Activated T-cell treated with anti-CD3 and anti-CD28 coated beads, Interleukin-2, amount 50 U/mL, for 72 hours (primary cell): ENCODE data around the gene ZNF516. TPM values are rescaled to one million over a fixed set of nuclear protein-coding genes. Genes with fewer than 3 reads are reported as not detected.
A peak's percentile ranks its signal among the peaks of the same experiment; 100 is the strongest.

Experiments
- ATAC-seq, 2 donors: fragments of 150-1000 bp; cut with Tn5 transposase; replicated peaks in 1 of 2; 2 replicates each; pipeline ENCODE4 v1.10.0; 2021; ENCODE audit warnings: moderate library complexity in 2 of 2, mild to moderate bottlenecking in 1 of 2
- DNase-seq, 2 donors: peaks; one replicate each; pipeline ENCODE4 v3.0.0; 2021 to 2022; ENCODE audit warnings: mixed read lengths in 1 of 2
- H3K27ac Mint-ChIP-seq: one replicate; pipeline ENCODE4 v1.8.0; 2022; ENCODE audit warnings: mild to moderate bottlenecking, moderate library complexity, mixed read lengths
- H3K27me3 Mint-ChIP-seq: one replicate; pipeline ENCODE4 v1.8.0; 2022; ENCODE audit warnings: low read depth, mixed read lengths
- H3K36me3 Mint-ChIP-seq, 2 donors: one replicate each; pipeline ENCODE4 v1.8.0; 2022; ENCODE audit warnings: mixed read lengths in 2 of 2, mild to moderate bottlenecking in 1 of 2; ENCODE audit not compliant: insufficient read depth in 2 of 2
- H3K4me1 Mint-ChIP-seq: one replicate; pipeline ENCODE4 v1.8.0; 2022; ENCODE audit warnings: low read depth, mixed read lengths
- H3K4me3 Mint-ChIP-seq, 2 donors: one replicate each; pipeline ENCODE4 v1.8.0; 2022; ENCODE audit warnings: mild to moderate bottlenecking in 2 of 2, mixed read lengths in 2 of 2, moderate library complexity in 2 of 2
- H3K9me3 Mint-ChIP-seq, 2 donors: one replicate each; pipeline ENCODE4 v1.8.0; 2022; ENCODE audit warnings: mixed read lengths in 2 of 2
- total RNA-seq, 2 donors: library from RNA; stranded (reverse); gene quantifications; one replicate each; pipeline ENCODE4 v1.2.3, GENCODE V29; 2022

Gene ZNF516
- total RNA-seq, 2 donors from 2014 or later = 13.2 to 13.9 TPM

- DNase-seq = no peak
- H3K27me3 Mint-ChIP-seq = no peaks in the 10 kb centered on the region
These were observed 36.3 kb downstream of the ZNF516 start for GRCh38 chr18:76458522-76459311.

GRCh38 chr18:76457957-76458356 lies 37.1 kb downstream of the ZNF516 start:
- DNase-seq = no peak
- no peak overlapping the region for H3K4me3 Mint-ChIP-seq
- H3K4me1 Mint-ChIP-seq = peaks cover 15% of the 10 kb centered on the region
- no peaks in the 10 kb centered on the region for H3K9me3 Mint-ChIP-seq
- no peak overlapping the region for H3K27ac Mint-ChIP-seq
- no peaks in the 10 kb centered on the region for H3K36me3 Mint-ChIP-seq
- ATAC-seq = no peak
- H3K27me3 Mint-ChIP-seq = no peaks in the 10 kb centered on the region

More at GRCh38 chr18:76458522-76459311, 36.3 kb downstream of the ZNF516 start:
- ATAC-seq = no peak
- Mint-ChIP-seq H3K9me3 (no peaks in the 10 kb centered on the region), H3K4me1 (peaks cover 9% of the 10 kb centered on the region), H3K27ac (no peak overlapping the region), H3K36me3 (no peaks in the 10 kb centered on the region), H3K4me3 (no peak overlapping the region)

GRCh38 chr18:76457475-76457874 lies 37.6 kb downstream of the ZNF516 start:
- no peak for ATAC-seq
- Mint-ChIP-seq H3K27ac (no peak overlapping the region), H3K9me3 (no peaks in the 10 kb centered on the region), H3K4me1 (peaks cover 18% of the 10 kb centered on the region), H3K36me3 (no peaks in the 10 kb centered on the region), H3K4me3 (no peak overlapping the region), H3K27me3 (no peaks in the 10 kb centered on the region)
- DNase-seq = no peak

GRCh38 chr18:76456823-76457222 lies 38.2 kb downstream of the ZNF516 start:
- Mint-ChIP-seq H3K27ac (no peak overlapping the region), H3K36me3 (no peaks in the 10 kb centered on the region), H3K4me1 (peaks cover 24% of the 10 kb centered on the region), H3K27me3 (no peaks in the 10 kb centered on the region), H3K4me3 (no peak overlapping the region), H3K9me3 (no peaks in the 10 kb centered on the region)
- DNase-seq = no peak
- no peak for ATAC-seq

GRCh38 chr18:76456018-76456750 lies 38.9 kb downstream of the ZNF516 start:
- Mint-ChIP-seq H3K27ac (no peak overlapping the region), H3K9me3 (no peaks in the 10 kb centered on the region), H3K36me3 (no peaks in the 10 kb centered on the region), H3K27me3 (no peaks in the 10 kb centered on the region), H3K4me3 (no peak overlapping the region), H3K4me1 (peaks cover 30% of the 10 kb centered on the region)
- ATAC-seq = no peak
- no peak for DNase-seq

GRCh38 chr18:76455003-76455676 lies 39.9 kb downstream of the ZNF516 start:
- Mint-ChIP-seq H3K36me3 (no peaks in the 10 kb centered on the region), H3K9me3 (no peaks in the 10 kb centered on the region), H3K4me1 (peaks cover 38% of the 10 kb centered on the region), H3K27ac (no peak overlapping the region), H3K27me3 (no peaks in the 10 kb centered on the region), H3K4me3 (no peak overlapping the region)
- no peak for DNase-seq
- ATAC-seq = no peak

GRCh38 chr18:76454418-76454817 lies 40.6 kb downstream of the ZNF516 start:
- no peaks in the 10 kb centered on the region for H3K27me3 Mint-ChIP-seq
- H3K4me3 Mint-ChIP-seq = no peak overlapping the region
- no peak for ATAC-seq
- DNase-seq = no peak
- no peaks in the 10 kb centered on the region for H3K9me3 Mint-ChIP-seq
- H3K27ac Mint-ChIP-seq = no peak overlapping the region
- peaks cover 43% of the 10 kb centered on the region for H3K4me1 Mint-ChIP-seq
- no peaks in the 10 kb centered on the region for H3K36me3 Mint-ChIP-seq

- ATAC-seq (no peak), DNase-seq (no peak)
- no peaks in the 10 kb centered on the region for H3K27me3 Mint-ChIP-seq
- no peaks in the 10 kb centered on the region for H3K36me3 Mint-ChIP-seq
- peaks cover 43% of the 10 kb centered on the region for H3K4me1 Mint-ChIP-seq
- H3K9me3 Mint-ChIP-seq = no peaks in the 10 kb centered on the region
- H3K4me3 Mint-ChIP-seq = no peak overlapping the region
- no peak overlapping the region for H3K27ac Mint-ChIP-seq
These were observed 41.1 kb downstream of the ZNF516 start for GRCh38 chr18:76453932-76454331.

- H3K27me3 Mint-ChIP-seq = no peaks in the 10 kb centered on the region
These were observed 41.9 kb downstream of the ZNF516 start for GRCh38 chr18:76453057-76453561.

GRCh38 chr18:76452357-76452756 lies 42.7 kb downstream of the ZNF516 start:
- no peak for DNase-seq
- H3K27me3 Mint-ChIP-seq = no peaks in the 10 kb centered on the region
- peaks cover 44% of the 10 kb centered on the region for H3K4me1 Mint-ChIP-seq
- no peak overlapping the region for H3K27ac Mint-ChIP-seq
- ATAC-seq = no peak
- no peak overlapping the region for H3K4me3 Mint-ChIP-seq
- H3K9me3 Mint-ChIP-seq = no peaks in the 10 kb centered on the region
- H3K36me3 Mint-ChIP-seq = no peaks in the 10 kb centered on the region

More at GRCh38 chr18:76453057-76453561, 41.9 kb downstream of the ZNF516 start:
- Mint-ChIP-seq H3K36me3 (no peaks in the 10 kb centered on the region), H3K9me3 (no peaks in the 10 kb centered on the region), H3K27ac (no peak overlapping the region), H3K4me1 (peaks cover 48% of the 10 kb centered on the region), H3K4me3 (no peak overlapping the region)
- no peak for DNase-seq
- no peak for ATAC-seq

GRCh38 chr18:76451396-76452331 lies 43.4 kb downstream of the ZNF516 start:
- DNase-seq (no peak), ATAC-seq (peak; percentile 54 to 59)
- H3K27ac Mint-ChIP-seq = no peak overlapping the region
- H3K27me3 Mint-ChIP-seq = no peaks in the 10 kb centered on the region
- peak overlapping the region; percentile 85 to 92 for H3K4me3 Mint-ChIP-seq
- no peaks in the 10 kb centered on the region for H3K9me3 Mint-ChIP-seq
- H3K36me3 Mint-ChIP-seq = no peaks in the 10 kb centered on the region
- H3K4me1 Mint-ChIP-seq = peaks cover 40% of the 10 kb centered on the region
